Endothelial cell of umbilical vein (primary cell): ENCODE data around the gene SLC25A31. TPM values are rescaled to one million over a fixed set of nuclear protein-coding genes. Genes with fewer than 3 reads are reported as not detected.

ENCODE experiments used
- BruUV-seq: library from RNA; stranded (reverse); fragments of 400-500 nt; replicated peaks from 2 replicates; lab custom pipeline; 2021; lab: Mats Ljungman, UMichigan
- CTCF ChIA-PET: fragments of 300-600, 350-600 bp; sonication (Branson Sonifier 250); formaldehyde crosslinking; loops from one replicate; lab custom pipeline; 2021; ENCODE audit warnings: antibody characterized with exemption, inconsistent platforms; lab: Charles Lee
- POLR2A ChIA-PET: fragments of 300-600, 350-600 bp; sonication (Branson Sonifier 250); formaldehyde crosslinking; loops from one replicate; lab custom pipeline; 2021; ENCODE audit warnings: antibody characterized with exemption, inconsistent platforms; lab: Charles Lee
- DNase-seq: peaks from one replicate; pipeline ENCODE4 v3.0.0-alpha.2; 2011; ENCODE audit warnings: low read depth, low spot score
- FAIRE-seq: peaks from 2 replicates; lab custom pipeline; 2011; peaks lifted over from hg19 to GRCh38; lab: Jason Lieb, UNC
- H2AFZ ChIP-seq: 2 replicates; pipeline ENCODE4 v1.6.0; 2012; ENCODE audit warnings: low read depth, low read length, control low read depth, inconsistent platforms
- H3K27ac ChIP-seq: 2 replicates; pipeline ENCODE4 v1.5.1; 2011; ENCODE audit warnings: low read depth, mild to moderate bottlenecking, control low read depth, low read length, moderate library complexity; ENCODE audit not compliant: insufficient read depth
- H3K27me3 ChIP-seq, 2 experiments: 2 replicates each; pipeline versions ENCODE4 v1.6.0 to v1.6.1; 2011; ENCODE audit warnings: low read length in 2 of 2, mixed read lengths in 1 of 2; ENCODE audit not compliant: control insufficient read depth in 2 of 2, insufficient read depth in 2 of 2
- H3K36me3 ChIP-seq, 2 experiments: 2 replicates in 1 of 2; 3 replicates in 1 of 2; pipeline ENCODE4 v1.5.1; 2011; ENCODE audit warnings: low read length in 2 of 2, mild to moderate bottlenecking in 1 of 2, moderate library complexity in 1 of 2; ENCODE audit not compliant: control insufficient read depth in 2 of 2, insufficient read depth in 2 of 2; ENCODE audit errors: extremely low read depth in 1 of 2
- H3K4me1 ChIP-seq: 3 replicates; pipeline ENCODE4 v1.5.1; 2011; ENCODE audit warnings: mild to moderate bottlenecking, low read length; ENCODE audit not compliant: control insufficient read depth, insufficient read depth; ENCODE audit errors: extremely low read depth
- H3K4me2 ChIP-seq: 2 replicates; pipeline ENCODE4 v1.6.1; 2011; ENCODE audit warnings: low read length, control low read depth, mixed read lengths; ENCODE audit not compliant: insufficient read depth
- H3K4me3 ChIP-seq, 3 experiments: fragments of 200-600 bp in 1 of 3; sonication (generic), shearing (Covaris generic) in 1 of 3; replicated peaks in 1 of 3; 2 replicates each; pipeline ENCODE4 v1.5.1; 2011 to 2016; ENCODE audit warnings: control low read depth in 3 of 3, low read length in 3 of 3, mild to moderate bottlenecking in 2 of 3, inconsistent platforms in 1 of 3, low read depth in 1 of 3, moderate library complexity in 1 of 3; ENCODE audit not compliant: insufficient read depth in 1 of 3
- H3K79me2 ChIP-seq: 2 replicates; pipeline ENCODE4 v1.6.0; 2012; ENCODE audit warnings: low read length, inconsistent platforms; ENCODE audit not compliant: control insufficient read depth, insufficient read depth
- H3K9ac ChIP-seq: replicated peaks from 2 replicates; pipeline ENCODE3; 2011; ENCODE audit warnings: low read length, control low read depth; ENCODE audit not compliant: insufficient read depth; ENCODE audit errors: extremely low read depth
- H3K9me1 ChIP-seq: replicated peaks from 3 replicates; pipeline ENCODE4 v1.6.0; 2011; ENCODE audit warnings: mild to moderate bottlenecking, low read length; ENCODE audit not compliant: control insufficient read depth, insufficient read depth; ENCODE audit errors: extremely low read depth
- H3K9me3 ChIP-seq: replicated peaks from 2 replicates; pipeline ENCODE4 v1.5.1; 2012; ENCODE audit warnings: low read length, inconsistent platforms; ENCODE audit not compliant: control insufficient read depth, insufficient read depth
- H4K20me1 ChIP-seq: replicated peaks from 2 replicates; pipeline ENCODE3; 2011; ENCODE audit warnings: mild to moderate bottlenecking, low read length; ENCODE audit not compliant: control insufficient read depth, insufficient read depth; ENCODE audit errors: extremely low read depth
- CTCF ChIP-seq, 2 donors: IDR thresholded peaks; 1 replicate in 1 of 2; 2 replicates in 1 of 2; pipeline ENCODE4 v1.5.1; 2011; ENCODE audit warnings: low read length in 2 of 2, mild to moderate bottlenecking in 2 of 2, moderate library complexity in 2 of 2, control low read depth in 1 of 2, inconsistent platforms in 1 of 2, low read depth in 1 of 2; ENCODE audit not compliant: insufficient read depth in 1 of 2; ENCODE audit errors: extremely low read depth in 1 of 2
- EZH2 ChIP-seq: IDR thresholded peaks from 2 replicates; pipeline ENCODE4 v1.6.1; 2012; ENCODE audit warnings: borderline replicate concordance, low read depth, mild to moderate bottlenecking, moderate library complexity, low read length, inconsistent platforms; ENCODE audit not compliant: severe bottlenecking
- FOS ChIP-seq: IDR thresholded peaks from 2 replicates; pipeline ENCODE4 v1.6.1; 2011; ENCODE audit warnings: mild to moderate bottlenecking, low read length, moderate library complexity, borderline replicate concordance; ENCODE audit not compliant: insufficient read depth
- GATA2 ChIP-seq: IDR thresholded peaks from 2 replicates; pipeline ENCODE4 v1.7.0; 2011; ENCODE audit warnings: low read depth, mild to moderate bottlenecking, moderate library complexity, mixed read lengths, low read length; ENCODE audit not compliant: insufficient read length, insufficient read depth
- JUN ChIP-seq: IDR thresholded peaks from 2 replicates; pipeline ENCODE4 v1.6.1; 2011; ENCODE audit warnings: borderline replicate concordance, low read depth; ENCODE audit not compliant: insufficient read length, insufficient read depth
- MAX ChIP-seq: IDR thresholded peaks from 2 replicates; pipeline ENCODE4 v1.6.1; 2011; ENCODE audit not compliant: insufficient read depth, insufficient read length
- MYC ChIP-seq: IDR thresholded peaks from one replicate; pipeline ENCODE4 v1.6.1; 2011; ENCODE audit warnings: mild to moderate bottlenecking, low read depth, low read length
- POLR2A ChIP-seq: IDR thresholded peaks from 2 replicates; pipeline ENCODE4 v1.6.1; 2012; ENCODE audit warnings: low read depth, mild to moderate bottlenecking, control low read depth, low read length
- POLR2AphosphoS5 ChIP-seq: IDR thresholded peaks from 2 replicates; pipeline ENCODE4 v1.6.1; 2012; ENCODE audit warnings: low read depth, mild to moderate bottlenecking, control low read depth, low read length, moderate library complexity; ENCODE audit not compliant: insufficient read depth
- dilution Hi-C: fragments of 300-500 bp; cut with MboI; formaldehyde crosslinking; loops from one replicate; pipeline ENCODE4 v1.15.0; 2019; ENCODE audit warnings: low sequenced_read_pairs; ENCODE audit not compliant: extremely low pct_ligation_motif_present
- intact Hi-C: fragments of 100-400 bp; cut with micrococcal nuclease; formaldehyde crosslinking; loops from one replicate; pipeline ENCODE4 v1.10.0; 2022
- polyA plus RNA-seq, 4 experiments: library from polyadenylated mRNA; depleted of rRNA in 3 of 4; stranded (reverse) in 3 of 4; unstranded in 1 of 4; fragments of >200 nt; gene quantifications; 2 replicates each; pipeline versions ENCODE4 v1.2.1 to v1.2.3, GENCODE V29; 2011 to 2012; ENCODE audit warnings: missing spikeins in 1 of 4
- total RNA-seq: library from RNA; stranded (reverse); gene quantifications from 2 replicates; pipeline ENCODE4 v1.2.3, GENCODE V29; 2021

Gene SLC25A31
- total and polyA plus RNA-seq, 2 donors (not counting 3 experiments of a cell fraction or from before 2014, with no cell fraction given): not detected

- Histone ChIP-seq H3K79me2 (no peaks in the 10 kb centered on the region), H3K9ac (no peak overlapping the region), H3K36me3 (no peaks in the 10 kb centered on the region), H2AFZ (no peak overlapping the region), H3K4me3 (no peak overlapping the region), H3K4me1 (peaks cover 2% of the 10 kb centered on the region), H3K4me2 (no peak overlapping the region), H3K27ac (no peak overlapping the region), H3K9me1 (no peaks in the 10 kb centered on the region), H3K9me3 (no peaks in the 10 kb centered on the region), H4K20me1 (no peaks in the 10 kb centered on the region), H3K27me3 (peaks cover 0 to 3% of the 10 kb centered on the region in 2 experiments)
- no peak for TF ChIP-seq POLR2A
- no peak for TF ChIP-seq CTCF (IDR thresholded peaks at IDR 0.05; ENCODE audit: extremely low read depth in 1 of 2, insufficient read depth in 1 of 2, low read depth in 1 of 2, low read length in 2 of 2)
- no peak for TF ChIP-seq FOS
- no peak for TF ChIP-seq JUN
- TF ChIP-seq MAX: no peak
- no peak for TF ChIP-seq EZH2
- no peak for TF ChIP-seq MYC
- TF ChIP-seq GATA2: no peak
- no peak for TF ChIP-seq POLR2AphosphoS5
- no TSS peak for BruUV-seq
- DNase-seq (no peak), FAIRE-seq (no peak)
- dilution Hi-C loops: no loop called here
- intact Hi-C loops: no loop called here
- CTCF ChIA-PET: no interaction called here
- POLR2A ChIA-PET: no interaction called here
Measured at GRCh38 chr4:127776620-127777019, 46.4 kb downstream of the SLC25A31 start.
